Measurements from ENCODE around the gene TXK.

GRCh38 chr4:48078862-48079655, 55.0 kb downstream of the TXK start:
- no peak for TF ChIP-seq CTCF (IDR thresholded peaks at IDR 0.05)
- no peak for TF ChIP-seq POLR2A (IDR thresholded peaks at IDR 0.05)
